Osteoblast (primary cell): Measurements from ENCODE around the gene PKD1L1. TPM values are rescaled to one million over a fixed set of nuclear protein-coding genes. Genes with fewer than 3 reads are reported as not detected.

ENCODE experiments used
- DNase-seq: peaks from one replicate; pipeline ENCODE4 v3.0.0; 2011; ENCODE audit warnings: low spot score, mixed read lengths; ENCODE audit not compliant: insufficient read length; ENCODE audit errors: missing footprints
- H2AFZ ChIP-seq: 2 replicates; pipeline ENCODE4 v1.6.0; 2011; ENCODE audit warnings: mild to moderate bottlenecking, low read length
- H3K27ac ChIP-seq: 2 replicates; pipeline ENCODE4 v1.5.1; 2011; ENCODE audit warnings: mild to moderate bottlenecking, low read depth, low read length, moderate library complexity
- H3K27me3 ChIP-seq: 2 replicates; pipeline ENCODE4 v1.6.0; 2012; ENCODE audit warnings: mild to moderate bottlenecking, control low read depth, inconsistent platforms, low read length, moderate library complexity; ENCODE audit not compliant: insufficient read depth
- H3K36me3 ChIP-seq: 2 replicates; pipeline ENCODE4 v1.5.1; 2011; ENCODE audit warnings: mild to moderate bottlenecking, low read length, control low read depth, moderate library complexity; ENCODE audit not compliant: insufficient read depth
- H3K4me1 ChIP-seq: 2 replicates; pipeline ENCODE4 v1.5.1; 2011; ENCODE audit warnings: mild to moderate bottlenecking, low read length, control low read depth, moderate library complexity; ENCODE audit not compliant: insufficient read depth
- H3K4me2 ChIP-seq: 2 replicates; pipeline ENCODE4 v1.6.0; 2011; ENCODE audit warnings: mild to moderate bottlenecking, low read length; ENCODE audit not compliant: insufficient read depth
- H3K4me3 ChIP-seq: fragments of 200-600 bp; sonication (generic); 3 replicates; pipeline ENCODE4 v1.5.1; 2012; ENCODE audit warnings: mild to moderate bottlenecking, low read length, inconsistent platforms; ENCODE audit not compliant: insufficient read depth
- H3K79me2 ChIP-seq: 2 replicates; pipeline ENCODE4 v1.6.0; 2012; ENCODE audit warnings: mild to moderate bottlenecking, low read length, control low read depth, inconsistent platforms; ENCODE audit not compliant: insufficient read depth
- H3K9me3 ChIP-seq: 2 replicates; pipeline ENCODE4 v1.5.1; 2011; ENCODE audit warnings: low read depth, low read length, control low read depth
- H4K20me1 ChIP-seq: 2 replicates; pipeline ENCODE4 v1.6.0; 2012; ENCODE audit warnings: mild to moderate bottlenecking, low read length, control low read depth; ENCODE audit not compliant: insufficient read depth
- total RNA-seq: library from RNA; depleted of rRNA; stranded (reverse); fragments of >200 nt; gene quantifications from 2 replicates; pipeline ENCODE4 v1.2.3, GENCODE V29; 2012
- TF ChIP-seq, protein P1 (sequence below): IDR thresholded peaks from 2 replicates; pipeline ENCODE4 v1.5.1; 2011; ENCODE audit warnings: mild to moderate bottlenecking, low read depth, low read length, moderate library complexity; ENCODE audit errors: extremely low read depth

The PKD1L1 gene
- total RNA-seq, 1 donor, result under 0.01 TPM

DNA sequence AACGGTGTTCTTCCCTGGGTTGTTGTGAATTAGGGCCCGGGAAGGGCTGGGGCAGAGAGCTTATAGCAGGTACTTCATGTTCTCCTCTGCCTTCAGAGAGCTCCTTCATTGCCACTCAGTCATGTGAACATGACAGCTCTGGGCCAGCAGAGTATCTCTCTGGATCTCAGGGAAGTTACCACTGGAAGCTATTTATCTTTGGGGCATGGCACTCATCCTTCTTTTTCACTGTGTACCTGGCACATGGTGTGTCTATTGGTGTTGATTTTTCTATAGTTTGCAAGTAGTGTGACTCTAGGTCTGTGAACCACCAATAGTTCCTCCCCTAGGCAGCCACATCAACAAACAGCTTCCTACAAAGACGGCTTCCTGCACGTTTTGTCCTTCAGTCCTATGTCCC lies 156.6 kb downstream of the PKD1L1 start:
- Histone ChIP-seq H2AFZ (peak overlapping the region; percentile 55), H3K4me1 (peaks cover 31% of the 10 kb centered on the region), H3K27me3 (no peaks in the 10 kb centered on the region), H3K4me2 (no peak overlapping the region), H3K9me3 (no peaks in the 10 kb centered on the region), H3K4me3 (no peak overlapping the region), H3K27ac (peak overlapping the region; percentile 27), H3K36me3 (no peaks in the 10 kb centered on the region), H4K20me1 (no peaks in the 10 kb centered on the region), H3K79me2 (no peaks in the 10 kb centered on the region)
- no peak for DNase-seq
- TF ChIP-seq, protein P1, sequence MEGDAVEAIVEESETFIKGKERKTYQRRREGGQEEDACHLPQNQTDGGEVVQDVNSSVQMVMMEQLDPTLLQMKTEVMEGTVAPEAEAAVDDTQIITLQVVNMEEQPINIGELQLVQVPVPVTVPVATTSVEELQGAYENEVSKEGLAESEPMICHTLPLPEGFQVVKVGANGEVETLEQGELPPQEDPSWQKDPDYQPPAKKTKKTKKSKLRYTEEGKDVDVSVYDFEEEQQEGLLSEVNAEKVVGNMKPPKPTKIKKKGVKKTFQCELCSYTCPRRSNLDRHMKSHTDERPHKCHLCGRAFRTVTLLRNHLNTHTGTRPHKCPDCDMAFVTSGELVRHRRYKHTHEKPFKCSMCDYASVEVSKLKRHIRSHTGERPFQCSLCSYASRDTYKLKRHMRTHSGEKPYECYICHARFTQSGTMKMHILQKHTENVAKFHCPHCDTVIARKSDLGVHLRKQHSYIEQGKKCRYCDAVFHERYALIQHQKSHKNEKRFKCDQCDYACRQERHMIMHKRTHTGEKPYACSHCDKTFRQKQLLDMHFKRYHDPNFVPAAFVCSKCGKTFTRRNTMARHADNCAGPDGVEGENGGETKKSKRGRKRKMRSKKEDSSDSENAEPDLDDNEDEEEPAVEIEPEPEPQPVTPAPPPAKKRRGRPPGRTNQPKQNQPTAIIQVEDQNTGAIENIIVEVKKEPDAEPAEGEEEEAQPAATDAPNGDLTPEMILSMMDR, result no peak

DNA sequence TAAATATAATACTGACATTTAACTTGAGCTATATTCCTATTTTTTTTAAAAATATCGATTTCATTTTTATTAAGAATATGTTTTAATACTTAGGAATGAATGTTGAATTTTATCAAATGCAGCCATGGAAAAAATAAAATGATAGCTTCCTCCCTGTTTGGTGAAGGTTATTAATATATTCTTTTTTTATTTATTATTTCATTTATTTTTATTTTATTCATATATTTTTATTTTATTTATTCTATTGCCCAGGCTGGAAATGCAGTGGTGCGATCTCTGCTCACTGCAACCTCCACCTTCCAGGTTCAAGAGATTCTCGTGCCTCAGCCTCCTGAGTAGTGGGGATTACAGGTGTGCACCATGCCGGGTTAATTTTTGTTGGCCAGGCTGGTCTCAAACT lies 160.2 kb downstream of the PKD1L1 start:
- H3K9me3 ChIP-seq, result no peaks in the 10 kb centered on the region
- H3K27me3 ChIP-seq, result no peaks in the 10 kb centered on the region
- no peak overlapping the region for H3K4me2 ChIP-seq
- no peaks in the 10 kb centered on the region for H3K36me3 ChIP-seq
- TF ChIP-seq, protein P1, result no peak
- DNase-seq, result no peak
- H4K20me1 ChIP-seq, result no peaks in the 10 kb centered on the region
- H3K4me3 ChIP-seq, result no peak overlapping the region
- peak overlapping the region; percentile 99 for H3K27ac ChIP-seq
- no peak overlapping the region for H2AFZ ChIP-seq
- peaks cover 50% of the 10 kb centered on the region for H3K4me1 ChIP-seq
- no peaks in the 10 kb centered on the region for H3K79me2 ChIP-seq

DNA sequence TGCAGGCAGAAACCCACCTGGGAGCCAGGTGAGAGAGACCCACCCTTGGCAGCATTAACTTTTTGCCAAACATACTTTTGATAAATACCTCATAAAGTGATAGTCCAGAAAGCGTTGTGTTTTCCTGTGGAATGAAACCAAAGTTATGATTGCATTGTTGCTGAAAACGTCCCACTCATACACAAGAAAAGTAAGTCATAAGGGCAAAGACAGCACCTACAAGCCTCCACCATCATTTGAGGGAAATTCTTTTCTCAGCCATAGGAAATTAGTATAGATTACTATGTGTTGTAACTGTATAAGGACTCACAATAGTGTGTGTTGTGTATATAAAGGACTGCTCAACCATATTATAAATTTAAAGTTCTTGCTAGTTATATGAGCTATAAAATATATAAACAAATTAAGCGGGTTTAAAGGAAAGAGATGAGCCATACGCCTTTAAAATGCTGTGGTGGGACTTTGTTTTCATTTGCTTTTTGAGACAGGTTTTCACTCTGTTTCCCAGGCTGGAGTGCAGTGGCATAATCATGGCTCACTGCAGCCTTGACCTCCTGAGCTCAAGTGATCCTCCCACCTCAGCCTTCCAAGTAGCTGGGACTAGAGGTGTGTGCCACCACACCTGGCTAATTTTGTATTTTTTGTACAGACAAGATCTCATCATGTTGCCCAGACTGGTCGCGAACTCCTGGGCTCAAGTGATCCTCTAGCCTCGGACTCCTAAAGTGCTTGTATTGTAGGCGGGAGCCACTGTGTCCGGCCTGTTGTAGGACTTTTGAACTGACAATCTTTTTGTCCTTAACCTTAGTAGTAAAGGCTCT lies 160.8 kb downstream of the PKD1L1 start:
- H3K4me1 ChIP-seq, result peaks cover 57% of the 10 kb centered on the region
- H3K27ac ChIP-seq, result peak overlapping the region; percentile 99
- H4K20me1 ChIP-seq, result no peaks in the 10 kb centered on the region
- H3K36me3 ChIP-seq, result no peaks in the 10 kb centered on the region
- H2AFZ ChIP-seq, result no peak overlapping the region
- no peaks in the 10 kb centered on the region for H3K27me3 ChIP-seq
- no peak overlapping the region for H3K4me3 ChIP-seq
- H3K4me2 ChIP-seq, result peak overlapping the region; percentile 9
- no peaks in the 10 kb centered on the region for H3K9me3 ChIP-seq
- TF ChIP-seq, protein P1, result no peak
- no peaks in the 10 kb centered on the region for H3K79me2 ChIP-seq
- DNase-seq, result no peak

DNA sequence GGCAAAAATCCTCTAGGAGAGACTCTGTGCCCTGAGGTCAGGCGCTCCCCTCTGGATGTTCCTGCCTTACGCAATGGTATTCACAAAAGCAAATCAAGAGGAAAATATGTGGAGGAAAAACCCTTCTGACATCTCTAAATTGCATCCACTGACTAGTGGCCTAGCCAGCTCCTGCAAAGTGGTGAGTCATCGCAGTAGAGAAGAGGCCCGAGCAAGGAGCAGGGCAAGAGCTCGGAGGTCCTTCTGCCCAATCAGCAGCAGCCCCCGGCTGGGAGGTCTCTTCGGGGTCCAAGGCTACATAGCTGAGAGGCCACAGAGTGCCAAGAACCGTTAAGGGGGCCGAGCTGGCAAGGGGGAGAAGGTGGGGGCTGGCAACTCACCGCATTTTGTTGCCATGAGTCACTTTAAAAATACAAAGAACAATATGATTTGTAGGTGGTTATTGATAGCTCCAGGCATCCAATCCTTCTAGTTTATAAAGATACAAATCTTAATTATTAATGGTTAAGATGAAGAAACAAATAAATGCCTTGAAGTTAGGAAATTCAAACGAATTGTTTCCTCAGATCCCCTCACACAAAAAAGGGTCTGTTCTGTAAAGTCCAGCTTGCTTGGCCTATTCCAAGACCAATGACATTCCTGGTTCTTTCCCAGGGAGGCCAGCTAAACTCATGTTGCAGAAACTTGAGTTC lies 161.6 kb downstream of the PKD1L1 start:
- peak overlapping the region; percentile 50 for H3K4me2 ChIP-seq
- H3K4me3 ChIP-seq, result no peak overlapping the region
- H4K20me1 ChIP-seq, result no peaks in the 10 kb centered on the region
- H3K36me3 ChIP-seq, result no peaks in the 10 kb centered on the region
- no peaks in the 10 kb centered on the region for H3K27me3 ChIP-seq
- peaks cover 59% of the 10 kb centered on the region for H3K4me1 ChIP-seq
- TF ChIP-seq, protein P1, result no peak
- H2AFZ ChIP-seq, result no peak overlapping the region
- no peaks in the 10 kb centered on the region for H3K79me2 ChIP-seq
- no peaks in the 10 kb centered on the region for H3K9me3 ChIP-seq
- peak; percentile 39 for DNase-seq
- H3K27ac ChIP-seq, result peak overlapping the region; percentile 99
